H9 (cell line): ENCODE data around the gene WDR82. TPM values are rescaled to one million over a fixed set of nuclear protein-coding genes. Genes with fewer than 3 reads are reported as not detected.
A peak's percentile ranks its signal among the peaks of the same experiment; 100 is the strongest.

Source experiments
- DNase-seq: peaks from one replicate; pipeline ENCODE4 v3.0.0-alpha.2; 2017
- H2AFZ ChIP-seq: one replicate; pipeline ENCODE4 v1.6.1; 2013; ENCODE audit warnings: mild to moderate bottlenecking, low read length, control low read depth, moderate library complexity
- H2AK5ac ChIP-seq: 2 replicates; pipeline ENCODE4 v1.6.1; 2013; ENCODE audit warnings: low read length, control low read depth, mixed read lengths; ENCODE audit not compliant: insufficient read length
- H2BK120ac ChIP-seq: one replicate; pipeline ENCODE4 v1.6.1; 2013; ENCODE audit warnings: low read depth, mild to moderate bottlenecking, low read length, control low read depth, inconsistent platforms; ENCODE audit not compliant: poor library complexity, severe bottlenecking
- H2BK12ac ChIP-seq: 2 replicates; pipeline ENCODE4 v1.6.1; 2013; ENCODE audit warnings: low read length, control low read depth, mixed read lengths, low read depth; ENCODE audit not compliant: insufficient read length
- H2BK15ac ChIP-seq: 2 replicates; pipeline ENCODE4 v1.6.1; 2013; ENCODE audit warnings: low read depth, low read length, control low read depth
- H2BK20ac ChIP-seq: one replicate; pipeline ENCODE4 v1.6.1; 2013; ENCODE audit warnings: low read depth, mild to moderate bottlenecking, low read length, control low read depth, inconsistent platforms; ENCODE audit not compliant: poor library complexity, severe bottlenecking
- H2BK5ac ChIP-seq: 2 replicates; pipeline ENCODE4 v1.6.1; 2013; ENCODE audit warnings: low read length, control low read depth, mixed read lengths; ENCODE audit not compliant: insufficient read length
- H3K14ac ChIP-seq: 2 replicates; pipeline ENCODE4 v1.6.1; 2013; ENCODE audit warnings: low read length, control low read depth; ENCODE audit not compliant: insufficient read depth
- H3K18ac ChIP-seq: 2 replicates; pipeline ENCODE4 v1.6.1; 2013; ENCODE audit warnings: low read depth, mild to moderate bottlenecking, mixed read lengths, low read length, control low read depth; ENCODE audit not compliant: insufficient read length
- H3K23ac ChIP-seq: 2 replicates; pipeline ENCODE4 v1.6.1; 2013; ENCODE audit warnings: low read length, control low read depth, mixed read lengths, low read depth; ENCODE audit not compliant: insufficient read length
- H3K23me2 ChIP-seq: 2 replicates; pipeline ENCODE4 v1.6.1; 2013; ENCODE audit warnings: low read depth, mild to moderate bottlenecking, mixed read lengths, low read length, control low read depth; ENCODE audit not compliant: insufficient read length, poor library complexity, severe bottlenecking
- H3K27ac ChIP-seq: 2 replicates; pipeline ENCODE4 v1.5.1; 2013; ENCODE audit warnings: low read length, control low read depth, mixed read lengths, low read depth; ENCODE audit not compliant: insufficient read length
- H3K27me3 ChIP-seq: 2 replicates; pipeline ENCODE4 v1.6.1; 2013; ENCODE audit warnings: low read length, control low read depth, inconsistent platforms; ENCODE audit not compliant: insufficient read depth
- H3K4ac ChIP-seq: 2 replicates; pipeline ENCODE4 v1.6.1; 2013; ENCODE audit warnings: low read depth, mild to moderate bottlenecking, control low read depth, inconsistent platforms, low read length, moderate library complexity
- H3K4me1 ChIP-seq: 2 replicates; pipeline ENCODE4 v1.6.1; 2013; ENCODE audit warnings: low read length, control low read depth, inconsistent platforms; ENCODE audit not compliant: insufficient read depth
- H3K4me2 ChIP-seq: 2 replicates; pipeline ENCODE4 v1.6.1; 2013; ENCODE audit warnings: low read length, control low read depth, mixed read lengths; ENCODE audit not compliant: insufficient read length, insufficient read depth
- H3K56ac ChIP-seq: 2 replicates; pipeline ENCODE4 v1.6.1; 2013; ENCODE audit warnings: low read depth, mild to moderate bottlenecking, mixed read lengths, low read length, control low read depth; ENCODE audit not compliant: insufficient read length
- H3K79me1 ChIP-seq: 2 replicates; pipeline ENCODE4 v1.6.1; 2013; ENCODE audit warnings: low read depth, mild to moderate bottlenecking, moderate library complexity, low read length, control low read depth, inconsistent platforms; ENCODE audit not compliant: insufficient read depth, poor library complexity, severe bottlenecking
- H3K79me2 ChIP-seq: 2 replicates; pipeline ENCODE4 v1.6.1; 2013; ENCODE audit warnings: low read length, control low read depth, inconsistent platforms; ENCODE audit not compliant: insufficient read depth
- H3K9ac ChIP-seq: 2 replicates; pipeline ENCODE4 v1.6.1; 2013; ENCODE audit warnings: low read length, control low read depth, mixed read lengths; ENCODE audit not compliant: insufficient read length; ENCODE audit errors: extremely low read depth
- H3K9me3 ChIP-seq: one replicate; pipeline ENCODE4 v1.6.1; 2013; ENCODE audit warnings: low read depth, low read length, inconsistent platforms; ENCODE audit not compliant: control insufficient read depth
- H3T11ph ChIP-seq: one replicate; pipeline ENCODE4 v1.6.1; 2013; ENCODE audit warnings: mild to moderate bottlenecking, low read length, control low read depth, inconsistent platforms
- H4K20me1 ChIP-seq: one replicate; pipeline ENCODE4 v1.6.1; 2013; ENCODE audit not compliant: control insufficient read depth, insufficient read length, insufficient read depth
- H4K5ac ChIP-seq: 2 replicates; pipeline ENCODE4 v1.6.1; 2013; ENCODE audit warnings: low read depth, mild to moderate bottlenecking, mixed read lengths, low read length, control low read depth; ENCODE audit not compliant: insufficient read length
- H4K8ac ChIP-seq: replicated peaks from 2 replicates; pipeline ENCODE4 v1.6.1; 2013; ENCODE audit warnings: low read length, control low read depth, mixed read lengths, low read depth; ENCODE audit not compliant: insufficient read length
- H4K91ac ChIP-seq: 2 replicates; pipeline ENCODE4 v1.6.1; 2013; ENCODE audit warnings: low read depth, mild to moderate bottlenecking, moderate library complexity, mixed read lengths, low read length, control low read depth; ENCODE audit not compliant: insufficient read length
- H3K27ac Mint-ChIP-seq, 3 experiments: 2 replicates in 2 of 3; 3 replicates in 1 of 3; pipeline ENCODE4 v1.8.0; 2020 to 2021; ENCODE audit warnings: mixed read lengths in 3 of 3, mild to moderate bottlenecking in 1 of 3, moderate library complexity in 1 of 3
- H3K27me3 Mint-ChIP-seq: 2 replicates; pipeline ENCODE4 v1.8.0; 2021; ENCODE audit warnings: low read depth, mild to moderate bottlenecking, moderate library complexity, mixed read lengths
- H3K36me3 Mint-ChIP-seq, 3 experiments: 2 replicates in 2 of 3; 3 replicates in 1 of 3; pipeline ENCODE4 v1.8.0; 2020 to 2021; ENCODE audit warnings: low read depth in 3 of 3, mixed read lengths in 3 of 3; ENCODE audit not compliant: insufficient read depth in 1 of 3
- H3K4me1 Mint-ChIP-seq, 2 experiments: 2 replicates each; pipeline ENCODE4 v1.8.0; 2020; ENCODE audit warnings: mixed read lengths in 2 of 2
- H3K4me3 Mint-ChIP-seq, 2 experiments: 2 replicates in 1 of 2; 3 replicates in 1 of 2; pipeline ENCODE4 v1.8.0; 2020 to 2021; ENCODE audit warnings: mild to moderate bottlenecking in 2 of 2, mixed read lengths in 2 of 2, moderate library complexity in 1 of 2
- H3K9me3 Mint-ChIP-seq, 2 experiments: 2 replicates in 1 of 2; 3 replicates in 1 of 2; pipeline ENCODE4 v1.8.0; 2020; ENCODE audit warnings: mild to moderate bottlenecking in 2 of 2, mixed read lengths in 2 of 2, moderate library complexity in 1 of 2
- CTCF ChIP-seq: fragments of 200-600 bp; sonication (generic); conservative IDR thresholded peaks from 3 replicates; pipeline ENCODE4 v1.8.0; 2021; ENCODE audit warnings: antibody characterized with exemption, mild to moderate bottlenecking
- WGBS: extraction: QIAGEN DNeasy Blood & Tissue Kit; methylation state at CpG from one replicate; pipeline ENCODE4 v1.1.7; 2013; ENCODE audit warnings: missing lambda C conversion rate, low lambda C conversion rate, mixed read lengths; ENCODE audit not compliant: insufficient read length; ENCODE audit errors: extremely low coverage; 5-methylcytosine and 5-hydroxymethylcytosine counted together
- total RNA-seq: library from RNA; stranded (reverse); gene quantifications from 2 replicates; pipeline ENCODE4 v1.2.1, GENCODE V29; 2021

Gene WDR82
- total RNA-seq, 1 experiment from 2014 or later = 83.1 TPM

DNA sequence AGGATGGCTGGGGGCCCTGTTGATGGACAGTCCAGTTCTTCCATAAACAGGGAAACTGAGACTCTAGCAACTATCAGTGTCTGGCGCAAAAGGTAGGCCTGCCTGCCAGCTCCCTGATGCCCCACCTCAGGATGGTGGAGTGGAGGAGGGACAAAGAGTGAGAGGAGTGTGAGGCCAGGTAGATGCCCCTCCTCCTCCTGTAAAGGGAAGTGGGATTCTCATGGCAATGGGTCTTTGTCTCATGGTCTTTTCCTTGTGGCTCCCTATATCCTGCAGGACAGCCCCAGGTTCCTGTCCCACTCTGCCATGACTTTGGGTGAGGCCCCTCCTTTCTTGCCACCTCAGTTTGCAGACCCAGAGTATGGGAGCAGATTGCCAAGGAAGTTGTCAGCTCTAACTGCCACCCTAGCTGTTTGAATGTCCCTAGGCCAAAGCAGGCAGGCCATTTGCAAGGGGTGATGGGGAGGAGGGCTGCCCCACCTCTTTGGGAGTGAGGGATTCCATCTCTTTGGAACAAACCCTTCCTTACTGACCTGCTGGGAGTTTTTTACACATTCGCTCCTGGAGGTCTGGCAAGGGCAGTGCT is 34.8 kb upstream of the WDR82 start:
- Histone ChIP-seq H3K4ac (no peak overlapping the region), H3K4me2 (no peak overlapping the region), H3K79me1 (no peaks in the 10 kb centered on the region), H2BK15ac (no peak overlapping the region), H3K23ac (no peak overlapping the region), H3K27me3 (no peaks in the 10 kb centered on the region), H3K14ac (no peak overlapping the region), H3K4me1 (no peaks in the 10 kb centered on the region), H3K56ac (no peak overlapping the region), H3T11ph (no peak overlapping the region), H2AFZ (no peak overlapping the region), H4K8ac (no peak overlapping the region), H4K91ac (no peak overlapping the region), H3K79me2 (no peaks in the 10 kb centered on the region), H2BK120ac (no peak overlapping the region), H2BK20ac (no peak overlapping the region), H3K27ac (no peak overlapping the region), H4K5ac (no peak overlapping the region), H4K20me1 (no peaks in the 10 kb centered on the region), H3K23me2 (peaks cover 6% of the 10 kb centered on the region), H2BK5ac (no peak overlapping the region), H3K9ac (no peak overlapping the region), H3K9me3 (no peaks in the 10 kb centered on the region), H2AK5ac (no peak overlapping the region), H2BK12ac (no peak overlapping the region), H3K18ac (no peak overlapping the region)
- DNase-seq = no peak
- Mint-ChIP-seq H3K27ac (peak overlapping the region in 1 of 3 experiments; percentile 43; a peak in 2 of 7 replicates), H3K9me3 (no peaks in the 10 kb centered on the region), H3K4me3 (no peak overlapping the region), H3K4me1 (peaks cover 4 to 13% of the 10 kb centered on the region in 2 experiments), H3K36me3 (no peaks in the 10 kb centered on the region; a peak in 1 of 7 replicates), H3K27me3 (peaks cover 20% of the 10 kb centered on the region)
- no peak for TF ChIP-seq CTCF
- WGBS = no CpG with 5 or more reads among the region's 2 CpGs
